ENCODE results near the gene CMSS1. TPM values are rescaled to one million over a fixed set of nuclear protein-coding genes. Genes with fewer than 3 reads are reported as not detected.

The CMSS1 gene
- total and polyA plus RNA-seq, 2 of the 13 experiments (the other 11 are each of a cell fraction or from before 2014, with no cell fraction given): 6.4 to 48.7 TPM

DNA sequence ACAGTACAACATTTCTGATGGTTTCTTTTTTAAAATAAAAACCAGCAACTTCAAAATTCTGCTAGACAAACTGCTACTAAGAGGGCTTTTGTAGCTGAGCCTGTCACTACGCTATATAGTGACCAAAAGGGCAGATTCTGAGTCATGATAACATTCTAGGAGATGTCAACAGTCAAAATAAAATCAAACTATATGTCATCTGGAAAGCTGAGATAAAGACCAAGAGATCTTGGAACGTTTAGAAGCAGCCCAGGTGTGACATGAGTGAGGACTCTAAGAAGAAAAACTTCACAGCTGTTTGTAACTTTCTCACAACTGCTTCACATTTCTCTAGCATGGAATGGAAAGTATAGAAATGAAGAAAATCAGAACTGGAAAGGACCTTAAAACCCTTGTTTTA lies 212.0 kb downstream of the CMSS1 start (continued):
- TF ChIP-seq DNMT1 (CRISPR knock-in tag; IDR thresholded peaks at IDR 0.05) (no peak), GTF2F1 (IDR thresholded peaks at IDR 0.05; ENCODE audit: low read length) (no peak), ZNF720 (CRISPR knock-in tag; IDR thresholded peaks at IDR 0.05) (no peak), ZNF234 (CRISPR knock-in tag; conservative IDR thresholded peaks at IDR 0.05) (no peak)

DNA sequence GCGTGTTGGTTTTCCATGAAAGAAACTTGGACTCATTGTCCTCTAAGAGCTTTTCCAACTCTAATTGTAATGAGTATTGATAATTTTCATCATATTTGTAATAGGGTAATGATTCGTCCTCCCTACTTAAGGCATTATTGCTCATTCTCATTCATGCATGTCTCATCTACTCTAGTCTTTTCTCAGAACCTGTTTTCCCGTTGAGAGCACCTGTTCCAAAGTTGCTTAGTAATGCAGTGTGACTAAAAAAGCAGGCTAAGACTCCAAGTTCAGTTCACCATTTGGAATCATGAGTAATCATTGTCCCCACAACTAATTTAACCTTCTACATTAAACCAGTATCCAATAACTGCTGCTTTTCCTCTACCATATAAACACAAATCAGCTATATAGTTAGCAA lies 212.7 kb downstream of the CMSS1 start:
- no peak overlapping the region for H3K4me3 ChIP-seq (replicated peaks in 1 of 3; ENCODE audit: insufficient read depth in 1 of 3, low read depth in 2 of 3, low read length in 3 of 3)
- H2AFZ ChIP-seq (ENCODE audit: low read length): no peak overlapping the region
- no peak for ATAC-seq
- no peak overlapping the region for H3K4me2 ChIP-seq (ENCODE audit: low read depth, low read length)
- BruUV-seq (replicated peaks): no TSS peak
- WGBS (ENCODE audit: low lambda C conversion rate): 99% methylated on average over 3 of the region's 3 CpGs
- no peaks in the 10 kb centered on the region; a peak in 1 of 5 replicates for H3K36me3 ChIP-seq (replicated peaks in 1 of 2; ENCODE audit: control insufficient read depth in 1 of 2, insufficient read depth in 2 of 2, low read length in 2 of 2)
- ChIA-PET CTCF (ENCODE audit: low intra/inter-chr PET ratio, low total read pairs) (no interaction called here), POLR2A (no interaction called here)
- no peaks in the 10 kb centered on the region for H3K79me2 ChIP-seq (ENCODE audit: insufficient read depth, low read length)
- no peaks in the 10 kb centered on the region for H3K9me3 ChIP-seq (ENCODE audit: low read length)
- H3K9ac ChIP-seq (ENCODE audit: insufficient read depth, low read depth, low read length): no peak overlapping the region
- H3K27ac ChIP-seq (ENCODE audit: extremely low read length, insufficient read depth, low read length): no peak overlapping the region
- in situ Hi-C loops (cut with HindIII; ENCODE audit: extremely low pct_ligation_motif_present, low pct_unique_long_range_greater_than_20kb) (no loop called here), intact Hi-C loops (cut with micrococcal nuclease; ENCODE audit: unreplicated experiment) (no loop called here)
- DNase-seq (ENCODE audit: low spot score): no peak
- no peaks in the 10 kb centered on the region for H3K27me3 ChIP-seq (ENCODE audit: control insufficient read depth in 1 of 2, insufficient read depth in 2 of 2, low read length in 2 of 2)
- FAIRE-seq: no peak
- H4K20me1 ChIP-seq (ENCODE audit: insufficient read depth, low read length): no peaks in the 10 kb centered on the region
- peaks cover 21% of the 10 kb centered on the region for H3K4me1 ChIP-seq (ENCODE audit: insufficient read depth, low read length)
- no peak for TF ChIP-seq ZNF468 (CRISPR knock-in tag; IDR thresholded peaks at IDR 0.05)
- no peak for TF ChIP-seq ZNF10 (CRISPR knock-in tag; IDR thresholded peaks at IDR 0.05; ENCODE audit: borderline replicate concordance, low read depth)
- TF ChIP-seq ELF4 (CRISPR knock-in tag; IDR thresholded peaks at IDR 0.05; ENCODE audit: borderline replicate concordance): no peak
- TF ChIP-seq, protein P1, sequence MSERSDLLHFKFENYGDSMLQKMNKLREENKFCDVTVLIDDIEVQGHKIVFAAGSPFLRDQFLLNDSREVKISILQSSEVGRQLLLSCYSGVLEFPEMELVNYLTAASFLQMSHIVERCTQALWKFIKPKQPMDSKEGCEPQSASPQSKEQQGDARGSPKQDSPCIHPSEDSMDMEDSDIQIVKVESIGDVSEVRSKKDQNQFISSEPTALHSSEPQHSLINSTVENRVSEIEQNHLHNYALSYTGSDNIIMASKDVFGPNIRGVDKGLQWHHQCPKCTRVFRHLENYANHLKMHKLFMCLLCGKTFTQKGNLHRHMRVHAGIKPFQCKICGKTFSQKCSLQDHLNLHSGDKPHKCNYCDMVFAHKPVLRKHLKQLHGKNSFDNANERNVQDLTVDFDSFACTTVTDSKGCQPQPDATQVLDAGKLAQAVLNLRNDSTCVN (CRISPR knock-in tag; IDR thresholded peaks at IDR 0.05; ENCODE audit: borderline replicate concordance): no peak
- no peak for TF ChIP-seq ISX (CRISPR knock-in tag; conservative IDR thresholded peaks at IDR 0.05)
- no peak for TF ChIP-seq MXI1 (IDR thresholded peaks at IDR 0.05; ENCODE audit: borderline replicate concordance, low read depth, low read length)
- no peak for TF ChIP-seq ZNF33B (CRISPR knock-in tag; IDR thresholded peaks at IDR 0.05)
- TF ChIP-seq, protein P2, sequence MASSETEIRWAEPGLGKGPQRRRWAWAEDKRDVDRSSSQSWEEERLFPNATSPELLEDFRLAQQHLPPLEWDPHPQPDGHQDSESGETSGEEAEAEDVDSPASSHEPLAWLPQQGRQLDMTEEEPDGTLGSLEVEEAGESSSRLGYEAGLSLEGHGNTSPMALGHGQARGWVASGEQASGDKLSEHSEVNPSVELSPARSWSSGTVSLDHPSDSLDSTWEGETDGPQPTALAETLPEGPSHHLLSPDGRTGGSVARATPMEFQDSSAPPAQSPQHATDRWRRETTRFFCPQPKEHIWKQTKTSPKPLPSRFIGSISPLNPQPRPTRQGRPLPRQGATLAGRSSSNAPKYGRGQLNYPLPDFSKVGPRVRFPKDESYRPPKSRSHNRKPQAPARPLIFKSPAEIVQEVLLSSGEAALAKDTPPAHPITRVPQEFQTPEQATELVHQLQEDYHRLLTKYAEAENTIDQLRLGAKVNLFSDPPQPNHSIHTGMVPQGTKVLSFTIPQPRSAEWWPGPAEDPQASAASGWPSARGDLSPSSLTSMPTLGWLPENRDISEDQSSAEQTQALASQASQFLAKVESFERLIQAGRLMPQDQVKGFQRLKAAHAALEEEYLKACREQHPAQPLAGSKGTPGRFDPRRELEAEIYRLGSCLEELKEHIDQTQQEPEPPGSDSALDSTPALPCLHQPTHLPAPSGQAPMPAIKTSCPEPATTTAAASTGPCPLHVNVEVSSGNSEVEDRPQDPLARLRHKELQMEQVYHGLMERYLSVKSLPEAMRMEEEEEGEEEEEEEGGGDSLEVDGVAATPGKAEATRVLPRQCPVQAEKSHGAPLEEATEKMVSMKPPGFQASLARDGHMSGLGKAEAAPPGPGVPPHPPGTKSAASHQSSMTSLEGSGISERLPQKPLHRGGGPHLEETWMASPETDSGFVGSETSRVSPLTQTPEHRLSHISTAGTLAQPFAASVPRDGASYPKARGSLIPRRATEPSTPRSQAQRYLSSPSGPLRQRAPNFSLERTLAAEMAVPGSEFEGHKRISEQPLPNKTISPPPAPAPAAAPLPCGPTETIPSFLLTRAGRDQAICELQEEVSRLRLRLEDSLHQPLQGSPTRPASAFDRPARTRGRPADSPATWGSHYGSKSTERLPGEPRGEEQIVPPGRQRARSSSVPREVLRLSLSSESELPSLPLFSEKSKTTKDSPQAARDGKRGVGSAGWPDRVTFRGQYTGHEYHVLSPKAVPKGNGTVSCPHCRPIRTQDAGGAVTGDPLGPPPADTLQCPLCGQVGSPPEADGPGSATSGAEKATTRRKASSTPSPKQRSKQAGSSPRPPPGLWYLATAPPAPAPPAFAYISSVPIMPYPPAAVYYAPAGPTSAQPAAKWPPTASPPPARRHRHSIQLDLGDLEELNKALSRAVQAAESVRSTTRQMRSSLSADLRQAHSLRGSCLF (CRISPR knock-in tag; IDR thresholded peaks at IDR 0.05; ENCODE audit: borderline replicate concordance): no peak
- no peak for TF ChIP-seq HNRNPUL1 (IDR thresholded peaks at IDR 0.05; ENCODE audit: low read depth, low read length)
- TF ChIP-seq, protein P3, sequence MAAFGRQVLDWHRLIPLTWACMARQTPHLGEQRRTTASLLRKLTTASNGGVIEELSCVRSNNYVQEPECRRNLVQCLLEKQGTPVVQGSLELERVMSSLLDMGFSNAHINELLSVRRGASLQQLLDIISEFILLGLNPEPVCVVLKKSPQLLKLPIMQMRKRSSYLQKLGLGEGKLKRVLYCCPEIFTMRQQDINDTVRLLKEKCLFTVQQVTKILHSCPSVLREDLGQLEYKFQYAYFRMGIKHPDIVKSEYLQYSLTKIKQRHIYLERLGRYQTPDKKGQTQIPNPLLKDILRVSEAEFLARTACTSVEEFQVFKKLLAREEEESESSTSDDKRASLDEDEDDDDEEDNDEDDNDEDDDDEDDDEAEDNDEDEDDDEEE (CRISPR knock-in tag; IDR thresholded peaks at IDR 0.05): no peak
- TF ChIP-seq ZNF484 (CRISPR knock-in tag; IDR thresholded peaks at IDR 0.05; ENCODE audit: borderline replicate concordance, low read depth): no peak
- TF ChIP-seq, protein P4, sequence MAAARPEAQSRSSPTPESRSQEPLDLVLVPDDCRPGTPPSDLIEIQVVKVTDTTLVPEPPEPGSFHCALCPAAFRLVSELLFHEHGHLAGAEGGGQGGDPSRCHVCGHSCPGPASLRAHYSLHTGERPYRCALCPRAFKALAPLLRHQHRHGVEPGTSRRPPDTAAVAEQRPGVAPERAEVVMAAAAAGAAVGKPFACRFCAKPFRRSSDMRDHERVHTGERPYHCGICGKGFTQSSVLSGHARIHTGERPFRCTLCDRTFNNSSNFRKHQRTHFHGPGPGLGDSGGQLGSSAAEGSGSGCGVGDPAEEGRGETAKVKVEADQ (CRISPR knock-in tag; IDR thresholded peaks at IDR 0.05; ENCODE audit: borderline replicate concordance): no peak

Data from HepG2 (cell line).